RWPE2 (cell line): Measurements from ENCODE around the gene HERPUD2.
A peak's percentile ranks its signal among the peaks of the same experiment; 100 is the strongest.

Experiments used
- ATAC-seq: fragments of 200-7000 bp; cut with Tn5 transposase; 3 replicates; pipeline ENCODE4 v1.9.1; 2021; ENCODE audit warnings: low read depth
- DNase-seq: peaks from one replicate; pipeline ENCODE4 v3.0.0-alpha.2; 2020; ENCODE audit warnings: low spot score
- H3K27ac ChIP-seq: fragments of 450-650 bp; 2 replicates; pipeline ENCODE4 v1.5.1; 2017; ENCODE audit warnings: mild to moderate bottlenecking; ENCODE audit not compliant: poor library complexity, severe bottlenecking
- H3K27me3 ChIP-seq: fragments of 250-450 bp; sonication (Bioruptor Pico); 2 replicates; pipeline ENCODE4 v1.5.1; 2021; ENCODE audit warnings: mild to moderate bottlenecking, moderate library complexity; ENCODE audit not compliant: insufficient read depth, poor library complexity, severe bottlenecking
- H3K36me3 ChIP-seq: fragments of 250-450 bp; sonication (Bioruptor Pico); 2 replicates; pipeline ENCODE4 v1.5.1; 2020; ENCODE audit warnings: low read depth, mild to moderate bottlenecking, moderate library complexity
- H3K4me1 ChIP-seq: fragments of 250-450 bp; sonication (Bioruptor Pico); 2 replicates; pipeline ENCODE4 v1.5.1; 2021; ENCODE audit warnings: mild to moderate bottlenecking, moderate library complexity; ENCODE audit not compliant: insufficient read depth, poor library complexity, severe bottlenecking
- H3K4me3 ChIP-seq: fragments of 250-450 bp; sonication (Bioruptor Pico); 2 replicates; pipeline ENCODE4 v1.5.1; 2021; ENCODE audit warnings: mild to moderate bottlenecking, moderate library complexity; ENCODE audit not compliant: severe bottlenecking
- H3K9me3 ChIP-seq: fragments of 250-450 bp; sonication (Bioruptor Pico); 2 replicates; pipeline ENCODE4 v1.5.1; 2021; ENCODE audit warnings: mild to moderate bottlenecking, moderate library complexity; ENCODE audit not compliant: severe bottlenecking
- TF ChIP-seq, protein P1 (sequence below): fragments of 450-650 bp; IDR thresholded peaks from one replicate; pipeline ENCODE4 v1.5.1; 2017; ENCODE audit warnings: mild to moderate bottlenecking, moderate library complexity; ENCODE audit not compliant: poor library complexity, severe bottlenecking

HERPUD2 gene

DNA sequence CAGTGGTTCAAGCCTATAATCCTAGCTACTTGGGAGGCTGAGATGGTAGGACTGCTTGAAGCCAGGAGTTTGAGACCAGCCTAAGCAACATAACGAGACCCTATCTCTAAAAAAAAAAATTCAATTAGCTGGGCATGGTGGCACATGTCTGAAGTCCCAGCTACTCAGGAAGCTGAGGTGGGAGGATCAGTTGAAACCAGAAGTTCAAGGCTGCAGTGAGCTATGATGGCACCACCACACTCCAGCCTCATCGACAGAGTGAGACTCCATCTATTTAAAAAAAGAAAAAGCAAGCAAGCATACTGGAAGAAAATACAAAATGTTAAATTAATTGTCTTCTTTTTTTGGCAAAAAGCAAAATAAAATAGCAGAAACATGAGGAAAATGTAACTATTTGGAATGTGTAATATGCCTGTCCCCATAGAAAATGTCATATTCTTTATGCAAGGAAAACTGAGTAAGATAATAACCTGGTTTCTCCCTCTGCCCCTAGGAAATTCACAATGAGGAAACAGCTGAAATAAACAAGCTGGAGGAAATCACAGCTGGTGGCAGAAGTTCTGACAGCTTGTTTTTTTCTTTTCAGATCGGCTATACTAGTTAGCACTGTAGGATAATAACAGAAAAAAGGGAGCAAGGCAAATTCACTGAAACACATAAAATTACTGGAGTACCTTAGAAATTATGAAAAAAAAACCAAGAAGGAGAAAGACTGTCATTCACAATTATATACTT lies 48.5 kb downstream of the HERPUD2 start:
- DNase-seq (no peak), ATAC-seq (no peak)
- H3K27me3 ChIP-seq, result no peaks in the 10 kb centered on the region
- no peaks in the 10 kb centered on the region for H3K9me3 ChIP-seq
- TF ChIP-seq, protein P1, sequence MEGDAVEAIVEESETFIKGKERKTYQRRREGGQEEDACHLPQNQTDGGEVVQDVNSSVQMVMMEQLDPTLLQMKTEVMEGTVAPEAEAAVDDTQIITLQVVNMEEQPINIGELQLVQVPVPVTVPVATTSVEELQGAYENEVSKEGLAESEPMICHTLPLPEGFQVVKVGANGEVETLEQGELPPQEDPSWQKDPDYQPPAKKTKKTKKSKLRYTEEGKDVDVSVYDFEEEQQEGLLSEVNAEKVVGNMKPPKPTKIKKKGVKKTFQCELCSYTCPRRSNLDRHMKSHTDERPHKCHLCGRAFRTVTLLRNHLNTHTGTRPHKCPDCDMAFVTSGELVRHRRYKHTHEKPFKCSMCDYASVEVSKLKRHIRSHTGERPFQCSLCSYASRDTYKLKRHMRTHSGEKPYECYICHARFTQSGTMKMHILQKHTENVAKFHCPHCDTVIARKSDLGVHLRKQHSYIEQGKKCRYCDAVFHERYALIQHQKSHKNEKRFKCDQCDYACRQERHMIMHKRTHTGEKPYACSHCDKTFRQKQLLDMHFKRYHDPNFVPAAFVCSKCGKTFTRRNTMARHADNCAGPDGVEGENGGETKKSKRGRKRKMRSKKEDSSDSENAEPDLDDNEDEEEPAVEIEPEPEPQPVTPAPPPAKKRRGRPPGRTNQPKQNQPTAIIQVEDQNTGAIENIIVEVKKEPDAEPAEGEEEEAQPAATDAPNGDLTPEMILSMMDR, result no peak
- peaks cover 10% of the 10 kb centered on the region; the same call in 1 of the 2 replicates for H3K36me3 ChIP-seq
- H3K4me1 ChIP-seq, result no peaks in the 10 kb centered on the region
- no peak overlapping the region for H3K4me3 ChIP-seq
- no peak overlapping the region for H3K27ac ChIP-seq

DNA sequence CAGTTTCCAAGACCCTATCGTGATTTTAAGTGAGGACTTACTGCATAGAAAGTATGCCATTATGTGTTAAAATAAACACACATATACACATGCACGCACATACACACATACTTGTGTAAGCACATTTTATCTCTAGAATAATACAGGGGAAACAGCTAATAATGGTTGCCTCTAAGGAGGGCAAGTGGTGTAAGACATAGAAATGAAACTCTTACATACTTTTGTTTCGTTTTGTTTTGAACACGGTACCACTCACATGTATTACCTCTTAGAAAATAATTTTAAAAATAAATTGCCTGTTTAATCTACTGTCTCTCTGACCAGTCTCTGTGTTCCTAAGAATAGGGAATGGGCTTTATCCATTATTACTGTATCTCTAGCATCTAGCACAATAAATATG lies 49.2 kb downstream of the HERPUD2 start:
- Histone ChIP-seq H3K36me3 (peaks cover 10% of the 10 kb centered on the region), H3K4me3 (no peak overlapping the region), H3K4me1 (no peaks in the 10 kb centered on the region), H3K27me3 (no peaks in the 10 kb centered on the region), H3K9me3 (no peaks in the 10 kb centered on the region), H3K27ac (no peak overlapping the region)
- ATAC-seq (no peak), DNase-seq (no peak)
- TF ChIP-seq, protein P1, result no peak

DNA sequence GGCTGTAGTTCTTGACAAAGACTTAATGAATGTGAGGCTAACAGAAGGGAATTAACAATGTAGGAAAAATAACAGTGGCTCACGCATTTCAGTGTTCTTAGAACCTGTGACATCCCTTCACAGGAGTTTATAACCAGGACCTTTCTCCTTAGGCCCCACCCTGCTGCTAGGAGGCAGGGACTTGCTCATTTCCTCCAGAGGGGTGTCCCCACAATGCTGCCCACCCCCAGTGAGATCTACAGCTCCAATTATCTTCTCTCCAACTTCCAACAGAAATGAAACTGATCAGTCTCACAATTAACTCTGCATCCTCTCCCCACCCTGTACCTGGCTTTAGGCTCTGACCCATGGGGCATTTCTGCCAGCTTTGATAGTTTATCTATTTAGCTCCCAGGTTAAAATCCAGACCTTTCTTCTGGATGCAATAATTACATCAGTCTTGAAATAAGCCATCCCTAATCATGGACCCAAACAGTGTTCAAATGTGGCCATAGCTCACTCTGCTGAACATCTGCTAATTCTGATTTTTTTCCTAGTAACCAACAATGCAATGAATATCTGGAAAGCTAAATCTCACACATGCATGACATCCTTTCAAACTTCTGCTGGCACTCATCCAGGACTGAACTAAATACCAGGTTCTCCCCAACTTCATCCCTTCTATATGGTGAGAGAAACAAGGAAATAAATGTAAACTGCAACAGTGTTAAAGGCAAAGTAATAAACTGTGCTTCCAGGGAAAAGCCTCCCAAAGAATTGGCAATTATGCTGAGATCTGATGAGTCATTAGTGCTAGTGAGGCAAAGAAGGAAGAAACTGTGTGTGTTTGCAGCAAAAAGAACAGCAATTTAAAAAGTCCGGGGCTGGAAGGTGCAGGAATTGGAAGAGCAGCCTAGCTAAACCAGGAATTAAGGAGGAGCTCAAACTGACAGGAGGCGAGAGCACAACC lies 64.6 kb downstream of the HERPUD2 start:
- Histone ChIP-seq H3K36me3 (peaks cover 35% of the 10 kb centered on the region), H3K4me1 (no peaks in the 10 kb centered on the region), H3K4me3 (no peak overlapping the region), H3K27me3 (no peaks in the 10 kb centered on the region), H3K27ac (no peak overlapping the region), H3K9me3 (no peaks in the 10 kb centered on the region)
- TF ChIP-seq, protein P1, result no peak
- DNase-seq (no peak), ATAC-seq (0 out of 3 replicates have a peak, but pooled peaks have one; percentile 12)

DNA sequence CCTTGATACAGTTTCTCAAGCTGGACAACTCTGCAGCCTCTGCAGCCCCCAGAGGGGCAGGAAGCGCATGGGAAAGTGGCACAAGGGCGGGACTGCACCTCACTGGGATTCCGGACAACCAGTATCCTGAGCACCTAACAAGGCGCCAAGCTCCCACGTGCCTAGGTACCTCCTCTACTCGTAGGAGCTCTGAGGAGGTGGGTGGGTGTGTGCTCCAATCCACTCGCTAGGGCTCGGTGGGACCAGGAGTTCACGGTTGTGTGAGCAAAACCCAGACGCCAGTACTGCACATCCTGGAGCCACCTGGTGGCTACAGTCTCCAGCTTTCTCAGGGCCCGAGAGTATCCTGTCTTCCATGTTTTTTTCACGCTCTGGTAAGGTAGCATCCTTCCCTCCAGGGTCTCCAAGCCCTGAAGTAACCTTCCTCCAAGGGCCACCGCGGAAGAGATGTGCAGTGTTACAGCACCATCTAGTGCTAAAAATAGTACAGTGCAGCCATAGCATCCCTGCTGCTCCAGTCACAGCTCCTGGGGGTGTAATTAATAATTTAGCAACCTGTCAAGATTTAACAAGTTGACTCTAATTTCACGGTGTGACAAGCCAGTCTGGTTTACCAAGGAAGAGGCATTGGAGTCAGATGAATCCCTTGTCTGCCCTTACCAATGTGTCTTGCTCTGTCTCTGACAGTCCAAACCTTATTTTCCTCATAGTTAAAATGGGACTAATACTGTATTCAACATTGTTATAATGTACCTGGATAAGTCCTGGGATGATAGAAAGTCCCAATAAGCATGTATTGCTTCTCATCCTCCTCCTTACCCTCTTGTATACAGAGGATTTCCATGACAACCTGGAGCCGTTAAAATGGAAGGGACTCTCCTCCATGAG lies 70.4 kb downstream of the HERPUD2 start:
- Histone ChIP-seq H3K4me3 (no peak overlapping the region), H3K27me3 (no peaks in the 10 kb centered on the region), H3K9me3 (no peaks in the 10 kb centered on the region), H3K4me1 (no peaks in the 10 kb centered on the region), H3K27ac (no peak overlapping the region), H3K36me3 (no peaks in the 10 kb centered on the region; the same call in 1 of the 2 replicates)
- DNase-seq, result no peak
- TF ChIP-seq, protein P1, result peak; percentile 81
- ATAC-seq, result peak; percentile 75
